Measurements from ENCODE around the gene NPFFR1. TPM values are rescaled to one million over a fixed set of nuclear protein-coding genes. Genes with fewer than 3 reads are reported as not detected.

NPFFR1 gene
- total RNA-seq, 2 experiments from 2014 or later = not detected

DNA sequence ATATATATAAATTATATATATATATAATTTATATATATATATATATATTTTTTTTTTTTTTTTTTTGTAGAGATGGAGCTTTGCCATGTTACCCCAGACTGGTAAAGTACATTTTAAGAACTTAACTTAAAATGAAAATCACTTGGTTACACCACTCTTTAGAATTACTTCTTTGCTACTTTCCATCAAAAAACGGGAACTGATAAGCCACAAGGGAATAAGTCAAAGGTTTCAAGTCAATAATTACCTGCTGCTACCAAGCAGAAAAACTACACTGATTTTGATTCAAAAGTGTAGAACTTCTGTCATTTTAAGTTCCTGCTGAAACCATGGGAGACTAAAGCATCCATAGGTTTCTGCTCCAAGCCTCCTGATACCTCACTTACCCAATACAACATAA lies 62.8 kb downstream of the NPFFR1 start:
- peak overlapping the region; percentile 53 for H3K4me3 Mint-ChIP-seq
- ChIA-PET CTCF (interaction anchor here (0.5 to 12.4 kb wide), 29 partner anchors 11 to 315 kb away, joined by 3 to 313 read pairs (median 6); partner anchors contain the start of genes EIF4EBP2, PPA1, SAR1A and TYSND1), POLR2A (interaction anchor here (0.7 to 5.5 kb wide), 5 partner anchors 9 to 163 kb away, joined by 3 to 49 read pairs (median 3); partner anchors contain the start of gene PPA1)
- no peaks in the 10 kb centered on the region for H3K9me3 Mint-ChIP-seq
- peaks cover 22% of the 10 kb centered on the region for H3K36me3 Mint-ChIP-seq (ENCODE audit: low read depth)
- no peaks in the 10 kb centered on the region for H3K27me3 Mint-ChIP-seq
- no peak for DNase-seq
- peak overlapping the region; percentile 73 for H3K27ac Mint-ChIP-seq
- peaks cover 37% of the 10 kb centered on the region for H3K4me1 Mint-ChIP-seq

DNA sequence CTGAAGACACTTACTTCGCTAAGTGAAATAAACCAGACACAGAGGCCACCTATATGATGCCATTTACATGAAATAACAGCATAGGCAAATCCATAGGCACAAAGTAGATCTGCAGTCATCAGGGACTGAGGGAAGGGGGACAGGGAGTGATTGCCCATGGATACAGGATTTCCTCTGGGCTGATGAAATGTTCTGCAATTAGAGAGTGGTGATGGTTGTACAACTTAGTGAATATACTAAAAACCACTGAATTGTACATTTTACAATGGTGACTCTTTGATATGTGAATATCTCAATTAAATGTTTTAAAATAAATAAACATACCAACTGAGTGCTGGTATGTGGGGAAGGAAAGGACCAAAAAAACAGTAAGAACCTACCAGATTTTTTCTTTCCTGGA lies 70.9 kb downstream of the NPFFR1 start:
- DNase-seq = no peak
- Mint-ChIP-seq H3K4me3 (no peak overlapping the region), H3K27ac (no peak overlapping the region), H3K4me1 (no peaks in the 10 kb centered on the region), H3K36me3 (ENCODE audit: low read depth) (peaks cover 31% of the 10 kb centered on the region), H3K27me3 (no peaks in the 10 kb centered on the region), H3K9me3 (no peaks in the 10 kb centered on the region)
- POLR2A ChIA-PET = no interaction called here
- CTCF ChIA-PET = interaction anchor here (0.7 kb wide), 1 partner anchor 152 kb away, joined by 4 read pairs; no protein-coding TSS in a partner anchor

DNA sequence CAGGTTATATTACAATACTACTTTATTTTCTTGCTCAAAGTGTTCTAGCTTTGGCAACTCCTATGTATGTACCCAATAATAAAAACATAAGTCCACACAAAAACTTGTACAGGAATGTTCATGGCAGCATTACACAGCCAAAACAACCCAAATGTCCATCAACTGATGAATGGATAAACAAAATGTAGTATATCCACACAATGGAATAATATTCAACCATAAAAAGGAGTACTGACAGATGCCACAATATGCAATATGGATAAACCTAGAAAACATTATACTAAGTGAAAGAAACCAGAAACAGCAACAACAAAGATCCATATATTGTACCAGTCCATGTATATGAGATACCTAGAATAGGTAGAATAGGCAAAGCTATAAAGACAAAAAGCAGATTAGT lies 71.5 kb downstream of the NPFFR1 start:
- DNase-seq = no peak
- Mint-ChIP-seq H3K27me3 (no peaks in the 10 kb centered on the region), H3K4me1 (no peaks in the 10 kb centered on the region), H3K9me3 (no peaks in the 10 kb centered on the region), H3K36me3 (ENCODE audit: low read depth) (peaks cover 33% of the 10 kb centered on the region), H3K4me3 (no peak overlapping the region), H3K27ac (no peak overlapping the region)
- POLR2A ChIA-PET = no interaction called here
- CTCF ChIA-PET = interaction anchor here (0.7 kb wide), 1 partner anchor 152 kb away, joined by 4 read pairs; no protein-coding TSS in a partner anchor

DNA sequence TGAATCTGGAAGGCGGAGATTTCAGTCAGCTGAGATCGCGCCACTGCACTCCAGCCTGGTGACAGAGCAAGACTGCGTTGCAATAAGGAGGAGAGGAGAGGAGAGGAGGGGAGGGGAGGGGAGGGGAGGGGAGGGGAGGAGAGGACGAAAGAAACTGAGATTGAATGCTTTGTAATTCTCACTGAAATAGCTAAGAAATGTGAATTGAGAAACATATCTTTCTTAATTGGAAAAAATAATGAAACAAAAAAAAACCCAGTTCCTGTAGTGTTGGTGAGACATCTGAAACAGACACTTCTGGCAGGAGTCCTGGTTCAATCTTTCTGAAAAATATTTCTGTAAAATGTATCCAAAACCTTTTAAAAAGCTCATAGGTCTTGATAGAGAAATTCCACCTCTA lies 77.0 kb downstream of the NPFFR1 start:
- H3K4me3 Mint-ChIP-seq = no peak overlapping the region
- POLR2A ChIA-PET = interaction anchor here (0.7 kb wide), 1 partner anchor 157 kb away, joined by 3 read pairs; no protein-coding TSS in a partner anchor
- H3K27me3 Mint-ChIP-seq = no peaks in the 10 kb centered on the region
- peaks cover 44% of the 10 kb centered on the region for H3K36me3 Mint-ChIP-seq (ENCODE audit: low read depth)
- H3K4me1 Mint-ChIP-seq = no peaks in the 10 kb centered on the region
- H3K27ac Mint-ChIP-seq = no peak overlapping the region
- H3K9me3 Mint-ChIP-seq = no peaks in the 10 kb centered on the region
- DNase-seq = no peak
- CTCF ChIA-PET = interaction anchor here (1.4 kb wide), 1 partner anchor 61 kb away, joined by 4 read pairs; the partner anchor contains the start of gene TYSND1

DNA sequence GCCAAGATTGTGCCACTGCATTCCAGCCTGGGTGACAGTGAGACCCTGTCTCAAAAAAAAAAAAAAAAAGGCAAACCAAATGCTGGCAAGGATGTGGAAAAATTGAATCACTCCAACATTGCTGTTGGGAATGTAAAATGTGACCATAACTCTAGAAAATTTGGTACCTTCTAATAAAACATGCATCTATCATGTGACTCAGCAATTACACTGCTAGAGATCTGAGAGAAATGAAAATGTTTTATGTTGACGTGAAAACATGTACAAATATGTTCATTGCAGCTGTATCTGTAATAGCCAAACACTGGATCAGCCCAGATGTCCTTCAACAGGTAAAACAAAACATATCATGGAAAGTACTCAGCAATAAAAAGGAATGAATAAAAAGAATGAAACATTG lies 82.7 kb downstream of the NPFFR1 start:
- Mint-ChIP-seq H3K36me3 (ENCODE audit: low read depth) (peaks cover 66% of the 10 kb centered on the region), H3K4me1 (peaks cover 38% of the 10 kb centered on the region), H3K9me3 (no peaks in the 10 kb centered on the region), H3K4me3 (no peak overlapping the region), H3K27me3 (no peaks in the 10 kb centered on the region), H3K27ac (no peak overlapping the region)
- ChIA-PET POLR2A (no interaction called here), CTCF (interaction anchor here (0.9 to 3.8 kb wide), 2 partner anchors 21 to 54 kb away, joined by 3 to 18 read pairs; partner anchors contain the start of gene TYSND1)
- DNase-seq = no peak

DNA sequence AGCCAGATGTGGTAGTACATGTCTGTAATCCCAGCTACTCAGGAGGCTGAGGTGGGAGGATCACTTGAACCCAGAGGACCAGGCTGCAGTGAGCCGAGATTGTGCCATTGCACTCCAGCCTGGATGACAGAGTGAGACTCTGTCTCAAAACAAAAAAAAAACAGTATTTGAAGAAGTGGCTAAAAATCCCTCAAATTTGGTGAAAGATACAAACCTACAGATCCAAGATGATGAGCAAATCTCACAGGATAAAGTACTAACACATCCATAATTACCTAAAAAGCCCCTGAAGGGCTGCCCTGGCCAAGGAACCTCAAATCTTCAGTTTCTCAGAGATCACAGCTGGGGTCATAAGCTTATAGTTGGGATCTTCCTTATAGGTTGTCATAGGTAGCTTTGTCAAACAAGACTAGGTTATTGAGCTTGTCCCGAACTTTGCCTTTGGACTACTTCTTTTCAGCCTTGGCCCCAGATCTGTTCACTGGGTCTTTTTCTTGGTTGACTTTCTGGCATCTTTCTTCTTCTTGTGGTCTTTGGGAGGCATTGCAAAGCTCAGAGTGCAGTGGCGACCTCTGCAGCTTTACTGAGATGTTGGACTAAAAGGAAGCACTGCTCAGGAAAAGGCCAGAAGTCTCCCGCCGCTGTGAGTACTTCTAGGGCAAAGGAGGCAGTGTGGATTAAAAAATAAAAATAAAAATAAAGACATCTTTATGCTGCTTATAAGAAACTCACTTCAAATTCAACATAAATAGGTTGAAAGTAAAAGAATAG lies 84.9 kb downstream of the NPFFR1 start:
- Mint-ChIP-seq H3K4me1 (peaks cover 38% of the 10 kb centered on the region), H3K9me3 (no peaks in the 10 kb centered on the region), H3K4me3 (no peak overlapping the region), H3K27ac (no peak overlapping the region), H3K36me3 (ENCODE audit: low read depth) (peaks cover 53% of the 10 kb centered on the region), H3K27me3 (no peaks in the 10 kb centered on the region)
- no peak for DNase-seq
- POLR2A ChIA-PET = interaction anchor here (0.8 to 1.3 kb wide), 2 partner anchors 10 to 31 kb away, joined by 4 to 6 read pairs; no protein-coding TSS in a partner anchor
- CTCF ChIA-PET = interaction anchor here (0.6 to 3.8 kb wide), 7 partner anchors 23 to 205 kb away, joined by 3 to 18 read pairs (median 4); partner anchors contain the start of genes EIF4EBP2, SAR1A and TYSND1

Other genes starting within 250 kb of the NPFFR1 start
- 1 to 10 TPM; 5.5 to 5.8 TPM for gene MACROH2A2, start 231.2 kb downstream of the NPFFR1 start, total RNA-seq
- gene AIFM2, start 151.2 kb downstream of the NPFFR1 start, total RNA-seq = 1 to 10 TPM; 3.7 to 3.8 TPM
- gene TYSND1, start 137.3 kb downstream of the NPFFR1 start, total RNA-seq = 1 to 10 TPM; 9.3 to 9.8 TPM
- 10 to 100 TPM; 81.4 to 85.6 TPM for gene SAR1A, start 113.5 kb downstream of the NPFFR1 start, total RNA-seq
- gene PPA1, start 50.6 kb downstream of the NPFFR1 start, total RNA-seq = 100 to 1,000 TPM; 155 to 158 TPM
- 10 to 100 TPM in 1 of 2 experiments, 1 to 10 TPM in 1; 9.8 to 10.3 TPM for gene LRRC20, start 98.6 kb upstream of the NPFFR1 start, total RNA-seq
- 10 to 100 TPM; 52.6 to 53.8 TPM for gene EIF4EBP2, start 120.1 kb upstream of the NPFFR1 start, total RNA-seq
- under 1 TPM in 1 of 2 experiments, not detected in 1; 0.25 TPM for gene NODAL, start 157.7 kb upstream of the NPFFR1 start, total RNA-seq
- gene PALD1, start 194.8 kb upstream of the NPFFR1 start, total RNA-seq = under 1 TPM; 0.08 to 0.15 TPM